ENCODE data around the gene SAMD3. TPM values are rescaled to one million over a fixed set of nuclear protein-coding genes. Genes with fewer than 3 reads are reported as not detected.

Gene SAMD3
- total RNA-seq, 1 experiment from 2014 or later, result 7.5 TPM

DNA sequence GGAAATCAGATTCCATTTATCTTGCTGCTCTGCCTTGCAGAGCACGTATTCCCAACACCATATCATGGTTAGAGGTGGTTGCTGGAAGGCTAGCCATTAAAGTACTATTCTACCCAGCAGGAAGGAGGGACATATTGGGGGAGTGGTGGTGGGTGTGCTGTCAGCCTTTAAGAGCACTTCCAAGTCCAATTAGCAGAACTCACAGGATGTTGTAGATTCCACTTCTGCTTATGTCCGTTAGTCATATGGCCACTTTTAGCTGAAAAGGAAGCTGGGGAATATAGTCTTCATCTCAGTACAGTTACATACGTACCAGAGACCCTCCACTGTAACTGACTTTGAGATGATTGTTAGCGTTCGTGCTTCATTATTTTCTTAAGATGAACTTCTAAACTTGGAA is 94.4 kb downstream of the SAMD3 start:
- Histone ChIP-seq H3K9me3 (ENCODE audit: control insufficient read depth in 1 of 2, insufficient read depth in 1 of 2, low read depth in 1 of 2, low read length in 2 of 2) (no peaks in the 10 kb centered on the region), H3K9ac (ENCODE audit: low read length) (no peak overlapping the region), H2AFZ (ENCODE audit: low read depth, low read length, poor library complexity, severe bottlenecking) (no peak overlapping the region), H3K4me3 (replicated peaks in 1 of 2; ENCODE audit: low read depth in 1 of 2, low read length in 2 of 2) (no peak overlapping the region), H3K4me2 (ENCODE audit: low read length) (no peak overlapping the region), H3K9me2 (ENCODE audit: insufficient read depth) (no peaks in the 10 kb centered on the region), H4K20me1 (ENCODE audit: insufficient read depth) (no peaks in the 10 kb centered on the region), H3K4me1 (ENCODE audit: control insufficient read depth in 1 of 2, insufficient read depth in 2 of 2, low read length in 2 of 2) (no peaks in the 10 kb centered on the region), H3K79me2 (ENCODE audit: insufficient read depth, low read length) (no peaks in the 10 kb centered on the region), H3K27me3 (ENCODE audit: insufficient read depth, low read length) (no peaks in the 10 kb centered on the region), H3K36me3 (ENCODE audit: control insufficient read depth in 1 of 2, insufficient read depth in 2 of 2, low read length in 2 of 2) (no peaks in the 10 kb centered on the region), H3K27ac (ENCODE audit: low read depth, low read length) (no peak overlapping the region)
- intact Hi-C loops (cut with micrococcal nuclease), result no loop called here
- TF ChIP-seq, protein P1, sequence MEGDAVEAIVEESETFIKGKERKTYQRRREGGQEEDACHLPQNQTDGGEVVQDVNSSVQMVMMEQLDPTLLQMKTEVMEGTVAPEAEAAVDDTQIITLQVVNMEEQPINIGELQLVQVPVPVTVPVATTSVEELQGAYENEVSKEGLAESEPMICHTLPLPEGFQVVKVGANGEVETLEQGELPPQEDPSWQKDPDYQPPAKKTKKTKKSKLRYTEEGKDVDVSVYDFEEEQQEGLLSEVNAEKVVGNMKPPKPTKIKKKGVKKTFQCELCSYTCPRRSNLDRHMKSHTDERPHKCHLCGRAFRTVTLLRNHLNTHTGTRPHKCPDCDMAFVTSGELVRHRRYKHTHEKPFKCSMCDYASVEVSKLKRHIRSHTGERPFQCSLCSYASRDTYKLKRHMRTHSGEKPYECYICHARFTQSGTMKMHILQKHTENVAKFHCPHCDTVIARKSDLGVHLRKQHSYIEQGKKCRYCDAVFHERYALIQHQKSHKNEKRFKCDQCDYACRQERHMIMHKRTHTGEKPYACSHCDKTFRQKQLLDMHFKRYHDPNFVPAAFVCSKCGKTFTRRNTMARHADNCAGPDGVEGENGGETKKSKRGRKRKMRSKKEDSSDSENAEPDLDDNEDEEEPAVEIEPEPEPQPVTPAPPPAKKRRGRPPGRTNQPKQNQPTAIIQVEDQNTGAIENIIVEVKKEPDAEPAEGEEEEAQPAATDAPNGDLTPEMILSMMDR (IDR thresholded peaks at IDR 0.05 in 2 of 3, conservative IDR thresholded peaks at IDR 0.05 in 1 of 3; ENCODE audit: borderline replicate concordance in 1 of 3, insufficient read depth in 1 of 3, low read depth in 2 of 3, low read length in 2 of 3), result no peak
- TF ChIP-seq SIN3A (IDR thresholded peaks at IDR 0.05; ENCODE audit: low read depth) (no peak), YY1 (IDR thresholded peaks at IDR 0.05; ENCODE audit: extremely low read depth, insufficient replicate concordance, low read depth, low read length) (no peak), JUND (IDR thresholded peaks at IDR 0.05) (no peak), ZFX (IDR thresholded peaks at IDR 0.05) (no peak), SP1 (IDR thresholded peaks at IDR 0.05; ENCODE audit: low read depth) (no peak), CBX3 (IDR thresholded peaks at IDR 0.05; ENCODE audit: low read depth) (no peak), EZH2 (IDR thresholded peaks at IDR 0.05) (no peak), TCF7L2 (IDR thresholded peaks at IDR 0.05; ENCODE audit: borderline replicate concordance, extremely low read depth, insufficient read depth, insufficient read length) (no peak), EGR1 (IDR thresholded peaks at IDR 0.05; ENCODE audit: low read depth) (no peak), FOSL1 (IDR thresholded peaks at IDR 0.05; ENCODE audit: low read depth) (no peak), CEBPB (IDR thresholded peaks at IDR 0.05; ENCODE audit: low read depth) (no peak), POLR2AphosphoS5 (IDR thresholded peaks at IDR 0.05; ENCODE audit: low read depth, low read length) (no peak), EZH2phosphoT487 (IDR thresholded peaks at IDR 0.05; ENCODE audit: borderline replicate concordance) (no peak), RAD21 (IDR thresholded peaks at IDR 0.05; ENCODE audit: low read depth) (no peak), POLR2A (IDR thresholded peaks at IDR 0.05; ENCODE audit: borderline replicate concordance, extremely low read depth, insufficient read depth, insufficient read length) (no peak)
- TF ChIP-seq, protein P2, sequence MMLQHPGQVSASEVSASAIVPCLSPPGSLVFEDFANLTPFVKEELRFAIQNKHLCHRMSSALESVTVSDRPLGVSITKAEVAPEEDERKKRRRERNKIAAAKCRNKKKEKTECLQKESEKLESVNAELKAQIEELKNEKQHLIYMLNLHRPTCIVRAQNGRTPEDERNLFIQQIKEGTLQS (IDR thresholded peaks at IDR 0.05), result no peak
- TF ChIP-seq, protein P3, sequence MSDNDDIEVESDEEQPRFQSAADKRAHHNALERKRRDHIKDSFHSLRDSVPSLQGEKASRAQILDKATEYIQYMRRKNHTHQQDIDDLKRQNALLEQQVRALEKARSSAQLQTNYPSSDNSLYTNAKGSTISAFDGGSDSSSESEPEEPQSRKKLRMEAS (IDR thresholded peaks at IDR 0.05), result no peak
- TF ChIP-seq, protein P4, sequence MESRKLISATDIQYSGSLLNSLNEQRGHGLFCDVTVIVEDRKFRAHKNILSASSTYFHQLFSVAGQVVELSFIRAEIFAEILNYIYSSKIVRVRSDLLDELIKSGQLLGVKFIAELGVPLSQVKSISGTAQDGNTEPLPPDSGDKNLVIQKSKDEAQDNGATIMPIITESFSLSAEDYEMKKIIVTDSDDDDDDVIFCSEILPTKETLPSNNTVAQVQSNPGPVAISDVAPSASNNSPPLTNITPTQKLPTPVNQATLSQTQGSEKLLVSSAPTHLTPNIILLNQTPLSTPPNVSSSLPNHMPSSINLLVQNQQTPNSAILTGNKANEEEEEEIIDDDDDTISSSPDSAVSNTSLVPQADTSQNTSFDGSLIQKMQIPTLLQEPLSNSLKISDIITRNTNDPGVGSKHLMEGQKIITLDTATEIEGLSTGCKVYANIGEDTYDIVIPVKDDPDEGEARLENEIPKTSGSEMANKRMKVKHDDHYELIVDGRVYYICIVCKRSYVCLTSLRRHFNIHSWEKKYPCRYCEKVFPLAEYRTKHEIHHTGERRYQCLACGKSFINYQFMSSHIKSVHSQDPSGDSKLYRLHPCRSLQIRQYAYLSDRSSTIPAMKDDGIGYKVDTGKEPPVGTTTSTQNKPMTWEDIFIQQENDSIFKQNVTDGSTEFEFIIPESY (IDR thresholded peaks at IDR 0.05; ENCODE audit: extremely low read depth, insufficient replicate concordance, low read length), result no peak
- TF ChIP-seq, protein P5, sequence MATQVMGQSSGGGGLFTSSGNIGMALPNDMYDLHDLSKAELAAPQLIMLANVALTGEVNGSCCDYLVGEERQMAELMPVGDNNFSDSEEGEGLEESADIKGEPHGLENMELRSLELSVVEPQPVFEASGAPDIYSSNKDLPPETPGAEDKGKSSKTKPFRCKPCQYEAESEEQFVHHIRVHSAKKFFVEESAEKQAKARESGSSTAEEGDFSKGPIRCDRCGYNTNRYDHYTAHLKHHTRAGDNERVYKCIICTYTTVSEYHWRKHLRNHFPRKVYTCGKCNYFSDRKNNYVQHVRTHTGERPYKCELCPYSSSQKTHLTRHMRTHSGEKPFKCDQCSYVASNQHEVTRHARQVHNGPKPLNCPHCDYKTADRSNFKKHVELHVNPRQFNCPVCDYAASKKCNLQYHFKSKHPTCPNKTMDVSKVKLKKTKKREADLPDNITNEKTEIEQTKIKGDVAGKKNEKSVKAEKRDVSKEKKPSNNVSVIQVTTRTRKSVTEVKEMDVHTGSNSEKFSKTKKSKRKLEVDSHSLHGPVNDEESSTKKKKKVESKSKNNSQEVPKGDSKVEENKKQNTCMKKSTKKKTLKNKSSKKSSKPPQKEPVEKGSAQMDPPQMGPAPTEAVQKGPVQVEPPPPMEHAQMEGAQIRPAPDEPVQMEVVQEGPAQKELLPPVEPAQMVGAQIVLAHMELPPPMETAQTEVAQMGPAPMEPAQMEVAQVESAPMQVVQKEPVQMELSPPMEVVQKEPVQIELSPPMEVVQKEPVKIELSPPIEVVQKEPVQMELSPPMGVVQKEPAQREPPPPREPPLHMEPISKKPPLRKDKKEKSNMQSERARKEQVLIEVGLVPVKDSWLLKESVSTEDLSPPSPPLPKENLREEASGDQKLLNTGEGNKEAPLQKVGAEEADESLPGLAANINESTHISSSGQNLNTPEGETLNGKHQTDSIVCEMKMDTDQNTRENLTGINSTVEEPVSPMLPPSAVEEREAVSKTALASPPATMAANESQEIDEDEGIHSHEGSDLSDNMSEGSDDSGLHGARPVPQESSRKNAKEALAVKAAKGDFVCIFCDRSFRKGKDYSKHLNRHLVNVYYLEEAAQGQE (IDR thresholded peaks at IDR 0.05; ENCODE audit: low read depth), result no peak
- ATAC-seq (no peak), DNase-seq (ENCODE audit: low read depth, low spot score) (no peak)
- RAD21 ChIA-PET (ENCODE audit: low non-redundant PET in 1 of 2, low total read pairs in 2 of 2, uncharacterized antibody in 2 of 2, unreplicated experiment in 2 of 2), result no interaction called here
- POLR2A ChIA-PET, result no interaction called here
- CTCF ChIA-PET, result no interaction called here
- no TSS peak for BruUV-seq (replicated peaks)

All from HCT116 (cell line).